GM19468 (cell line): Measurements from ENCODE around the gene CLEC19A.
"Not testable (repeated sequence)": the region's sequence is repeated elsewhere in the genome, so short reads cannot be mapped to it uniquely, and the experiment has no call there.

Source experiments
- ATAC-seq: cut with Tn5 transposase; IDR thresholded peaks from one replicate; pipeline ENCODE4 v1.9.1; 2021; ENCODE audit warnings: mild to moderate bottlenecking, moderate library complexity, moderate number of reproducible peaks; ENCODE audit not compliant: unreplicated experiment; ENCODE audit errors: extremely low read depth

CLEC19A gene

DNA sequence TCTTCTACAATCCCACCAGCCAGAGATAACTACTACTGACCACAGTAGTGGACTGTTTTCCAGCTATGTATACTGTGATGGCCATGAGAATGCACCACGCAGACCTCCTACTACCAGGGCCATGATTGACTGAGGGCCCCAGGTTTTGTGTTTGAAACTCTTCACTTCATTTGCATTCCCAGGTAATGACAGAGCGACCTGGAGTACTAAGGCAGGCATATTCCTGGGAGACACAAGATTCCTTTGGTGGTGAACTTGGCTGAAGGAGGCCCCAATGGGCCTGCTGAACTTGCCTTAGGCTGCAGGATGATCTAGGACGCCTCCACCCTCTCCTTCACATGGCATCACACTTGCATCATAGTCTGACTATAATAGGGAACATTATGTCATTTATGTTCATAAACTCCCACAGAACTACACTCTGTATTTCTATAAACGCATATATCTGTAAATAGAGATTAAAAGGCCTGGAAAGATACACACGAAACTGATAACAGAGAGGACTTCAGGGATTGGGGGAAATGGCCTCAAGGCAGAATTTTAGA is 30.4 kb downstream of the CLEC19A start:
- no peak for ATAC-seq

DNA sequence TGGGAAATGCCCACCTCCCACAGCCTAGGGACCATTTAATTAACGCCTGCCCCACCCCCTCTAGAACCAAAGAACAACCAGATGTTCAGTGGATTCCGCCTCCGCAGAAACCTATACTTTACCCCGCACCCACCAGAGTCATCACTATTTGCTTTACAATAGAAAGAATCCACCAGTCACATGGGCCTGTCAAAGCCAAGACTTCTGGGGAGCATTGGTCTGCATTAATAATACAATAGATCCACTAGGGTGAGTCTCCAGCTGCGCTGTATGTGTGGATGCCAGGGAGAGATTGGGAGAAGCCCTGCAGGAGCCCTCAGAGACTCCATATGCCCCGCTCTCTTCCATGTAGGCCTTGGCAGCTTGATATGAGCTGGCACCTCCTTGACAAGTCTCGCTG is 31.3 kb downstream of the CLEC19A start:
- no peak for ATAC-seq

DNA sequence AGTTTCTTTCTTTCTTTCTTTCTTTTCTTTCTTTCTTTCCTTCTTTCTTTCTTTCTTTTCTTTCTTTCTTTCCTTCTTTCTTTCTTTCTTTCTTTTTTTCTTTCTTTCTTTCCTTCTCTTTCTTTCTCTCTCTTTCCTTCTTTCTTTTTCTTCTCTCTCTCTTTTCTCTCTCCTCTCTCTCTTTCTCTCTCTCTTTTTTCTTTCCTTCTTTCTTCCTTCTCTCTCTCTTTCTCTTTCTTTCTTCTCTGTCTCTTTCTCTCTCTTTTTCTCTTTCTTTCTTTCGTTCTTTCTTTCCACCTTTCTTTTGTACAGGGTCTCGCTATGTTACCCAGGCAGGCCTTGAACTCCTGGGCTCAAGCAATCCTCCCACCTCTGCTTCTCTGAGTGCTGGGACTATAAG is 35.7 kb downstream of the CLEC19A start:
- ATAC-seq, result not testable (repeated sequence)

DNA sequence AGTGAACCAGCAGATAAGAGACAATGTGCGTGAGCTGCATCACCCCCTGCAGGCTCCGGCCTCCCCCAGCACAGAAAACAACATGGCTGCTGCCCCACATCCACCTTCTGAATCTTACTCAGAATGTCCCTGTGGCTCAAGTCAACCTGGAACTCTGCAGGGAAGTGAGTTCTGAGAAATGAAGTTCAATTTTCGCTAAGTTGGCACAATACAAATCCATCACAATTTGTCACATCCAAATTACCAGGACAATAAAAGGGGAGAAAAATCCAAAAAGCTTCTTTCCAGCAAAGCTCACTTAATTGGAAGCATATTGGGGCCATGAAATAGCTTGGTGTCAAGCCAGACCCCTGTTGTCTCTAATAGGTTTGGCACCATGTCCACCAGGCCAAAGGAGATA is 38.1 kb downstream of the CLEC19A start:
- ATAC-seq, result no peak

DNA sequence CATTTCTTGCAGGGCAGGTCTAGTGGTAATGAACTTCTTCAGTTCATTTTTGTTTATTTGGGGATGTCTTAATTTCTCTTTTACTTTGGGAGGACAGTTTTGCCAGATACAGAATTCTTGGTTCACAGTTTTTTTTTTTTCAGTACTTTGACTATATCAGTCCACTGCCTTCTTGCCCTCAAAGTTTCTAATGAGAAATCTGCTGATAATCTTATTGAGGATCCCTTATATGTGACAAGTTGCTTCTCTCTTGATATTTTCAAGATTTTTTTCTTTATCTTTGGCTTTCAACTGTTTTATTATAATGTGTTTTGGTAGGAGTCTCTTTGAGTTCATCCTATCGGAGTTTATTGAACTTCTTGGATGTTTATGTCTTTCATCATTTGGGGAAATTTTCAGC is 42.8 kb downstream of the CLEC19A start:
- no peak for ATAC-seq

DNA sequence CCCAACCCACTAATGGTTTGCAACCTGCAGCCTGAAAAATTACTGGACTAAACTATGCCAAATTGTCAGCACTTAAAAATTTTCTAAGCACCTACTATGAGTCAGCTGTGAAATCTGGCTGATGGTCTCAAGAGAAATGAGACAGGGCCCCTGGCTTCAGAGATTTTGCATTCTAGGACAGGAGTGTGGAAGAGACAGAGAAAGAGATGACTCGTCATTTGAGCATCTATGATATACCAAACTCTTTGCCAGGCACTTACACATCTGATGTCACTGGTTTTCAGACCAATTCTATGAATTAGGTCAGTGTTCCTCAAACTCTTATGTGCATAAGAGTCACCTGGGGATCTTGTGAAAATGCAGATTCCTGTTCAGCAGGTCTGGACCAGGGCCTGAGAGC is 44.4 kb downstream of the CLEC19A start:
- no peak for ATAC-seq

DNA sequence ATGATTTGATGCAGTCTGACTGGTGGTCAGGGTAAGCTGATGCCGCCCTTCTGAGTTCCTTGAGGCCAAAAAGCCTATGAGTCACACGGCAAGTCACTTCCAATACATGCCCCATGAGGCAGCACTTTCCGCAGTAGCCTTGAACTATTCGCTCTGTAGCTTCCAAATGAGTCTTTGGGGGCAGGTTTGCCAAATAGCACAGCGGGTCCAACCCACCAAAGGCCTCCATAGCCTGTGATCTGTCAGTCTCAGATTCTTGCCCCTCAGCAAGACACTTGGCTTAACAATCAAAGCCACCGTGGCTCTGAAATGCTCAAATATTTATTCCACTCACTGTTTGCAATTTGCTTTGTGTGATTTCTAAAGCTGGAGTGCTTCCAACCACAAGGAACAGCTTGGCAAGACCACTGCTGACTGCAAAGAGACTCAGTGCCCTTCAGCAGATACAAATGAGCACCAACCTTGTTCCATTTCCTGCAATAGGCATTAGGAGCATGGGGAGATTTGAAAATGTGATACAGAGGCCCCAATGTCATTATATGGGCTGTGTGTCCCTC is 45.4 kb downstream of the CLEC19A start:
- no peak for ATAC-seq

DNA sequence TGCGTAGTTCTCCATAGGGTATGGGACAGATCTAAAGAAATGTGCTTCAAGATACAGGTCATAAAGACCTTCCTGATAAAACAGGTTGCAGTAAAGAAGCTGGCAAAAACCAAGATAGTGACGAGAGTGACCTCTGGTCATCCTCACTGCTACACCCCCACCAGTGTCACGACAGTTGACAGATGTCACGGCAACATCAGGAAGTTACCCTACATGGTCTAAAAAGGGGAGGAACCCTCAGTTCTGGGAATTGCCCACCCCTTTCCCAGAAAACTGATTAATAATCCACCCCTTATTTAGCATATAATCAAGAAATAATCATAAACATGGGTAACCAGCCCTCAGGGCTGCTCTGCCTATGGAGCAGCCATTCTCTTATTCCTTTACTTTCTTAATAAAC is 46.3 kb downstream of the CLEC19A start:
- no peak for ATAC-seq

DNA sequence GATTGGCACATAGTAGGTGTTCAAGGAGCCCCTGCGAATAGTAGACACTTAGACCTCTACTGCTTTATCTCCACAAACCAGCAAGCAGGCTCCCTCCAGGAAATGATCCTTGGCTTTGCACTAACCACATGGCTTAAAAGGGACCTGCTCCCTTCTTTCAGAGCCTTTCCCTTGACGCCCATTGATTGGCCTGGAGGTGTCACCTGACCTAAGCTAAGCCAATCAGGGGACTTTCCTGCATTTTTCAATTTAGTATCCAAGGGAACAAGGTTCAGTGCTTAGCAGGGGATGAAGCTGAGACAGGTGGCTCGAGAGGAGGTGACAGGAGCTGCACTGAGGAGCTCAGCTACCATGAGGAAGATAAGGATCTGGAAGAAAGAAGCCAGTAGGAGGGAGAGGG is 52.8 kb downstream of the CLEC19A start:
- ATAC-seq, result no peak

DNA sequence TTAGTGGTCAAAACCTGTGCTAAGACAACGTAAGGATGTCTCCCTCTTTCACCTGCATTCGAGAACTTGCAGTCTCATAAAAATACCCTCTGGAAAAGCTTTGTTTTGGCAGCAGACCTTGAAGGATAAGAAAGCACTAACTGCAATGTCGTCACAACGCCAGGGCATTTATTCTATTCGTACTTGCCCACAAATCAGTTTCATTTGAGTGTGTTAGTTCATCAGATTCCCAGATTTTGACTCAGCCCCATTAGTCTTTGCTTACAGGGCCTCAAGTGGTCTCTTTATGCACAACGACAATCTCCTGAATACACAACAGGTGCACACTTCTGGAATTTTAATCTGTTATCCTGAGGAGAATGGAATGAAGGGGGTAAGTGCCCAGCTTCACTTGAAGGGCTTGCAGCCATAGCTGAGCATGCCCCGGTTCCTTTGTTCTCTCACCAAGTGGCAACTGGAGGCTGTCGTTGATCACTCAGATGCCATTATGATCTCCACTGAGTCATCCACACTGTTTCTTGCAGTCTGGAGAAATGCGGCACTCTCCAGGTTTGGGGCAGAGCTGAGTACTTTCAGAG is 58.8 kb downstream of the CLEC19A start:
- ATAC-seq, result no peak

DNA sequence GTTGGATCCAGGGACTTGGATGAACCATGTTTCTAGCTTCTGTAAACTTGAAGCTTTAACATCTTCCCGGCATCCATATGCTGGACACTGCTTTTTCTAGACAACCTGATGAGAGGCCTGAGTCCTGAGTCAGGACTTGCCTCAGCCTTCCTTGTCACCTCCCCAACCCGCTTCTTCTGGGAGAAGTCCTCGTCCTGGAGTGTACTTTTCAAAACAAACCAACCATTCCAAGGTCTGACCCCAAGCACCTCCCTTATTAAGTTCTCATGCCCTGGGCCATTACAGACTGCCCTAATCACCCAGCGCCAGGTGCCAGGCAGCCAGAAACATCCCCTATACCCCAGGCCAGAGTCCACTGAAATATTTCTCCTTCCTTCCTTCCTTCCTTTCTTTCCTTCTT is 59.4 kb downstream of the CLEC19A start:
- ATAC-seq, result no peak

DNA sequence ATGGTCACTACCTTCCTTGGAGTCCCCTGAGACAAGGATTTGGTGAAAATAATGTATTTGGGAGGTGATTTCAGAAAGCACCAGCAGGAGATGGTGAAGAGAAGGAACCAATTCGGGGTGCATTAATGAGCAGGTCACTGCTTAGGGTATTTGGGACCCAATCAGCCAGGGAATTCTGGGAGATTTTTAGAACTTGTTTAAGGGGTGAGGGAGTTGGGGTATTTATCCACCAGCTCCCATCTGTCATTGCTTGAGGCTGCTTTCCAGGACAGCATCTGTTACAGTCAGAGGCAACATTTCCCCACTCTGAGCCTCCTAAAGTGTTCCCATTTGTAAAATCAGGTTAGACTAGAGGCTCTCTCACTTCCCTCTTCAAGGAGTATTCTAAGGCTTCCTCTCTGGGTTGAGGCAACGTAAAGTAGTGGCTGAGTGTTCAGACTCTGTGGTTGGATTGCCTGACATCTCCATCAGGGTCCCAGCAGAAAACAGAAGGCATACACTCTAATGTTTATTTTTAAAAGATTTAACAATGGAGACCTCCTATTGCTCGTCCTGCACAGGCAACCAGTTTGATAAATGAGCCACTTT is 60.9 kb downstream of the CLEC19A start:
- no peak for ATAC-seq

DNA sequence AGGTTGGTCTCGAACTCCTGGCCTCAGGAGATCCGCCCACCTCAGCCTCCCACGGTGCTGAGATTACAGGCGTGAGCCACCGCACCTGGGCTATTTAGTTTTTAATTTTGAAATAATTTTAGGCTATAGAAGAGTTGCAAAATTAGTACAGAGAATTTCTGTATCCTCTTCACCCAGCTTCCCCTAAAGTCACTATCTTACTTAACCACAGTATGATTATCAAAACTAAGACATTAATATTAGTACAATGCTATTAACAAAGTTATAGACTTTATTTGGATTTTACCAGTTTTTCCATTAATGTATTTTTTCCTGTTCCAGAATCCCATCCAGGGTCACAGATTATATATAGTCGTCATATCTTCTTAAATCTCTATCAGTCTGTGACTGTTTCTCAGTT is 62.6 kb downstream of the CLEC19A start:
- ATAC-seq, result no peak

DNA sequence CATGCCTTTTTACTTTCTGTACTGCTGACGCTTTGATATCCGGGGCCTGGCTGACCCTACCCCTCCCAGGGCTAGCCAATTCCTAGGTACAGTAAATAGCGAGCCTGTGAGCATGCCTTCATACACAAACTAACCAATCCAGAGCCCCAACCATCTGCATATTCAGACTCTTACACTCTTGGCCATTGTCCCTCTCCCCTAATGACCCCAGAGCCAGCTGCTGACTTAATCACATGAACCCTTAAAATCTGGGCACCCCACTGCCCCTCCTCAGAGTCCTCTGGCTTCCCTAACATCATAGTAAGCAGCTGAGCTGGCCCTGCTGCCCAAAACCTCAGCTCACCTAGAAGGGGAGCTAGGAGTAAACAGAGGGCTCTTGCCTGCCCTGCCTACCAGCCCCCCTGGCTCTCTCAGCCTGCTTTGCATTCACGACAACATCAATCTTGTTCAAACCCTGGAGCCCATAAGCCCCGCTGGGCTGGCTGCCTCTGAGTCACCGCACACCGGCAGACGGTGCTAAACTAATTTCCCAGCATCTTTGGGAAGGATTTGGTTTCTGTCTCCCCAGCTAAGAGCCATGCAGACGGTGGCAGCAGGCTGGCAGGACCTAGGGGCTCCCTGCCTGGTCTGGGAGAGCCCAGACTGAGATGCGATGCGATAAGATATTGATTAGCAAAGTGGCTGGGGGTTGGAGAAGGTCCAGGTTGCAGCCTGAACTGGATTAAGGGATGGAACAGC is 63.2 kb downstream of the CLEC19A start:
- no peak for ATAC-seq

DNA sequence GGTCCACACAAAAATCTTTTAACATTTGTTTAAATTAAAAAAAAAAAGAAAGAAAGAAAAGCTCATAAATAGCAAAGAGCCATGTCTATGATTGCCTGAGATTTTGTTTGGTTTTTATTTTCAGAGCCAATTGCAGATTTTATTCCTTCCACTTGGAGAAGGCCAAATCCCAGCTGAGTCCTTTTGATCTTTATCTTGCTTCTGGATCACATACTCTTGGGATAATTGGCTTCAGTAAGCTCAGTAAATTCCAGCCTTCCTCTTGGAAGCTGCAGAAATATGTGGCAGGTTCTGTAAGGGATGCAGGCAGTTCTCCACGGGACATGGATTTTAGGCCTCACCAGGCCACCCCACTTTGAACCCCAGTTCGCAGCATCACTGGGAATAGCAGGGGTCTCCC is 68.8 kb downstream of the CLEC19A start:
- ATAC-seq, result no peak

DNA sequence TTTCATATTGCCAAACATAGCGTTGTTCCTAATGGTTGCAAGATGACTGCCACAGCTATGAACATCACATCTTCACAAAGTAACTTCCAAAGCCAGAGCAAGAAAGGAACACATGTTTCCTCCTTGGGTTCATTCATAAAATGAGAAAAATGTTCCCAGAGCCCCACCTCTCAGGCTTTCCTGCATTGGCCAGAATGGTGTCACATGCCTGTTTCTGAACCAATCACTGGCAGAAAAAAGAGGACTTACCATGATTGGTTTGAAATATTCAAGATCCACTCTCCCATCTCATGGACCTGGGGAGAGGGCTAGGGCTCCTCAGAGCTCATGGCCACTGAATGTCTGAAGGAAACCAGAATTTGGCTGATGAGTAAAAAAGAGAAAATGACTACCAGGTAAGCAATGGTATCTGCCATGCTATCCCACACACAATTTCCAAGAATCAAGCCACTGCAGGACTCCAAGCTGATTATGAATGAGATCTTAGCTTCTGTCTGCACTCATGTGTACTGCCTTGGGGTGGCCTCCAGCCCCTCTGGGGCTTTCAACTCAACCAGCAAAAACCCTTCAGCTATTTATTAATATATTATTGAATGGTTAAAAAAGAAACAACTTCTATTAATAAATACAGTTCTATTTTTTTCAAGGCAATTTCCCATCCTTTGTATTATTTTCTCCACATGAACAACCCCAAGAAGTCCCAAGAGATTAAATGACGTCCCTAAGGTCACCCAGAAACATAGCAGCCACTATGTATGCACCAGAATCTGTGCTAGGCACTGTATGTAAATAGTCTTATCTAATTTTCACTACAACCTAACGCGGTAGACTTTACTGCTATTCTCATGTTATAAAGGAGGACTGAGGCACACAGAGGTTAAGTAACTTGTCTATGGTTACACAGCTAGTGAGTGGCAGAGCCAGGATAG is 70.8 kb downstream of the CLEC19A start:
- no peak for ATAC-seq

DNA sequence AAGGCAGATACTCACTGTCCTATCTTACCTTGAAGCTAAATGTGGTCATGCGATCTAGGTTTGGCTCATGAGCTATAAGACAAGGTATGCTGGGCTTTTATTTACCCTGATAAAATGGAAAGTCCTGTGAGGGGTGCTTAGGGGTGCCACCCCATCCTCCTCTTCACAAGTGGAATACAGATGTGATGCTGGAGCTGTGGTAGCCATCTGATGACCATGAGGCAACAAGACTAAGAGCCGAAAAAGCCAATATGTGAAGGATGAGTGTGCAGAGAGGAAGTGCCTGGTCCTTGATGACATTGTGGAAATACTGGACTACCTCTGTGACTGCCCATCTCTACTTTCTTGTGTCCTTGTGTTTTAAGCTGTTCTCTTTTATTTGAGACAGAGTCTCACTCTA is 74.0 kb downstream of the CLEC19A start:
- no peak for ATAC-seq
